Ectodermal cell (in vitro differentiated cells): Measurements from ENCODE around the gene MAP1LC3B. TPM values are rescaled to one million over a fixed set of nuclear protein-coding genes. Genes with fewer than 3 reads are reported as not detected.

Experiments used
- H3K27ac ChIP-seq: 2 replicates; pipeline ENCODE4 v1.7.0; 2013; ENCODE audit warnings: mild to moderate bottlenecking, low read depth, low read length; ENCODE audit not compliant: insufficient read depth, poor library complexity, severe bottlenecking
- H3K27me3 ChIP-seq: 2 replicates; pipeline ENCODE4 v1.7.0; 2013; ENCODE audit warnings: mild to moderate bottlenecking, low read length; ENCODE audit not compliant: insufficient read depth, control insufficient read depth, poor library complexity, severe bottlenecking
- H3K36me3 ChIP-seq: one replicate; pipeline ENCODE4 v1.7.0; 2013; ENCODE audit warnings: low read length; ENCODE audit not compliant: control insufficient read depth, insufficient read depth
- H3K4me1 ChIP-seq: one replicate; pipeline ENCODE4 v1.7.0; 2013; ENCODE audit warnings: low read length; ENCODE audit not compliant: control insufficient read depth, insufficient read depth
- H3K4me3 ChIP-seq: 2 replicates; pipeline ENCODE4 v1.7.0; 2013; ENCODE audit warnings: low read depth, low read length, control low read depth; ENCODE audit not compliant: insufficient read depth
- H3K9me3 ChIP-seq: 2 replicates; pipeline ENCODE4 v1.7.0; 2013; ENCODE audit warnings: mild to moderate bottlenecking, low read length, moderate library complexity; ENCODE audit not compliant: control insufficient read depth
- WGBS, 2 experiments: methylation state at CpG; one replicate each; pipeline ENCODE4 v1.1.7; 2013; ENCODE audit warnings: missing lambda C conversion rate in 2 of 2; 5-methylcytosine and 5-hydroxymethylcytosine counted together
- polyA plus RNA-seq, 4 experiments: library from polyadenylated mRNA; stranded (reverse); fragments of 50-300 nt; gene quantifications; one replicate each; pipeline ENCODE4 v1.2.3, GENCODE V29; 2013

MAP1LC3B gene
- 73.2 TPM for polyA plus RNA-seq (2013, experiment 1 of 4)
- 74.6 TPM for polyA plus RNA-seq (2013, experiment 2 of 4)
- polyA plus RNA-seq (2013, experiment 3 of 4): 61.9 TPM
- 66.8 TPM for polyA plus RNA-seq (2013, experiment 4 of 4)

DNA sequence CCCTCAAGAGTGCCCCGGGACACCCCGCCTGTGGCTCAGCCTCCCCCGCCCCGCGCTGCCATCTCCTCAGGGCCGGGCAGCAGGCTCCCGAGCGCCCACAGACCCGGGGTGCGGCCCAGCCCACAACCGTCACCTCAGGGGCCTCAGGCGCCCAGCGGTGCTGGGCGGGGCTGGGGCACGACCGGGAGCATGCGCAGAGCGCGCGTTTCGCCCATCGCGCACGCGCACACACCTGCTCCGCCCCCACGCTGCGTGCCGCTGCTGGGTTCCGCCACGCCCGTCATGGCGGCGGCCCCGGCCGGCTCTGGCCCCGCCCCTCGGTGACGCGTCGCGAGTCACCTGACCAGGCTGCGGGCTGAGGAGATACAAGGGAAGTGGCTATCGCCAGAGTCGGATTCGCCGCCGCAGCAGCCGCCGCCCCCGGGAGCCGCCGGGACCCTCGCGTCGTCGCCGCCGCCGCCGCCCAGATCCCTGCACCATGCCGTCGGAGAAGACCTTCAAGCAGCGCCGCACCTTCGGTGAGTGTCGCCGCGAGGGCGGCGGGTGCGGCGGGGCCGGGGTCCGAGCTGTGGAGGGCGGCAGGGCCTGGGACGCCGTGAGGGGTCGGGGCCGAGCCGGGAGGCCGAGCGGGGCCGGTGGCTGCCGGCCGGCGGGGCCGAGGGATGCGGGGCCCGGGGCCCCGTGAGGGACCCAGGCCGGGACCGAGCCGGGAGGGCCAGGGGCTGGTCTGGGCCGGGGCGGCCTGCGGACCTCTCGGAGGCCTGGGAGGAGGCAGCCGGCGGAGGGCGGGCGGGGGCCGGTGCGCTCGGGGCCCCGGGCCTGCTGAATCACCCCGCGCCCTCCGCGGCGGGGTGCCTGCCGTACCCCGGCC is at the start of gene MAP1LC3B:
Gene MAP1LC3B (plus strand): TSS at position 387 of the 871 bp plus-strand sequence. CDS start 92 bp downstream, at position 479.
- Histone ChIP-seq H3K9me3 (no peaks in the 10 kb centered on the region), H3K4me1 (peaks cover 14% of the 10 kb centered on the region), H3K36me3 (no peaks in the 10 kb centered on the region), H3K4me3 (peak within 1 kb of the TSS; percentile 83), H3K27ac (peak within 1 kb of the TSS; percentile 67), H3K27me3 (no peaks in the 10 kb centered on the region)
- WGBS, 2 experiments: 0% methylated on average over 113 of the region's 113 CpGs

DNA sequence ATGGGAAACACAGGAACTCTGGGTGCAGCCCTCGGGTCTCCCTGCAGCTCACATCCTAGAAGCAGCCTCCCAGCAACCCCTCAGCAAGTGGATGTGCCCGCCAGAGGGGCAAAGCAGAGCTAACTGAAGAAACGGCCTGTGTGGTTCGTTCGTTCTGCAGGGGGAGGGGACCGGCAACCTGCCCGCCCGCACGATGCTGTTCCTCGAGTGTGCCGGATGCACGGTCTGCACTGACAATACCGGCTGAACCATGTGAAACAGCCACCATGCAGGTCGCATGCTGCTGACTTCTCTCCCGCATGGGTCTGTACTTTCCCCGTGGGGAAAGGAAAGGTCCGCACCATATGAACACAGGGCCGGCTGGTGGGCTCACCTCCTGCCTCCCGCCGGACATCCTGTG is 49.6 kb upstream of the MAP1LC3B start:
- Histone ChIP-seq H3K27me3 (no peaks in the 10 kb centered on the region), H3K4me1 (peaks cover 26% of the 10 kb centered on the region), H3K36me3 (peaks cover 7% of the 10 kb centered on the region), H3K27ac (no peak overlapping the region), H3K4me3 (no peak overlapping the region), H3K9me3 (no peaks in the 10 kb centered on the region)
- 96 to 97% methylated on average over 20 of the region's 20 CpGs for WGBS, 2 experiments

DNA sequence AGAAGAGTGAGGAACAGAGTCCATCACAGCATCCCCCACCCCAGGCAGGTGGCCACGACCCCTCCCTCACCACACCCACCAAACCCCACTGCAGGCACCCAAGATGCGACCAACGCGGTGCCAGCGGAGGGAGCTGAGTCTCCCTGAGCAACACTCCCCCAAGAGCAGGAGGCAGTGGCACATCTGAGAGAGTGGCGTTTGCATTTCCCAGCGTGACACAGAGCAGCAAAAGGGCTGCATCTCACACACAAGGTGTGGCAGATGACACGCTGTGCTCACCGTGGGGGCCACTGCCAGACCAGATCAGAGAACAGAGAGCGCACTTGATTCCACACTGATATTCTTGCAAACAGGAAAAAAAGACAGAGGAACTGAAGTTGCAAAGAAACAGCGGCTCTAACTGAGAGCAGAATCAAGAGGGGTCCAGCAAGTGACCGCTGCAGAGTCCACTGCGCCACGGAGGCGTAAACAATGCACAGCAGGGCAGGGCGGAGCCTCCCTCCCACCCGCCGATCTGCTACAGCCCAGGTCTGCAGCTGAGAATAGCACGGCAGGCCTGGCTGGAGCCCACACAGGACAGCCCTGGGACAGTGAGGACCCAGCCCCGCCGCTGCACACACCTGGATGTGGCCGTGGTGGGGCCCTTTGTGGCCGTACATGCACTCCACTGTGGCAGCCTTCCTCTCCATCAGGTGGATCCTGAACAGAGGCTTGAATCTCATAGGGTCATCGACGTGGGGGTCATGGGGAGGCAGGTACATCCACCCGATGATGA is 49.0 kb upstream of the MAP1LC3B start:
- Histone ChIP-seq H3K27ac (no peak overlapping the region), H3K27me3 (no peaks in the 10 kb centered on the region), H3K9me3 (no peaks in the 10 kb centered on the region), H3K36me3 (peaks cover 7% of the 10 kb centered on the region), H3K4me3 (no peak overlapping the region), H3K4me1 (peaks cover 26% of the 10 kb centered on the region)
- WGBS, 2 experiments: 71 to 73% methylated on average over 26 of the region's 26 CpGs

DNA sequence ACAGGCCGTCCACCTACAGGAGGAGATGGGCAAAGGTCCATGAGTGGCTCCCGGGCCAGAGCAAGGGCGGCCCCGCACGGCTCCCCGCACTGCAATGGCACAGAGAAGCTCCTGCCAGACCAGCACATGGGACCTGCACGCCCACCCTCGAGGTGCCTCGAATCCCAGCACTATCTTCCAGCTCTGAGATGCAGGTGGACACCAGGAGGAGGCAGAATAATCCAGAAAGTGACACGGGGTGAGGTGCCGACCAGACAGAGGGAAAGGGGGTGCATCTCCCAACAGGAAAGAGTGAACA is 48.4 kb upstream of the MAP1LC3B start:
- H3K4me3 ChIP-seq: no peak overlapping the region
- no peaks in the 10 kb centered on the region for H3K27me3 ChIP-seq
- no peaks in the 10 kb centered on the region for H3K9me3 ChIP-seq
- 94 to 95% methylated on average over 11 of the region's 11 CpGs for WGBS, 2 experiments
- H3K27ac ChIP-seq: no peak overlapping the region
- peaks cover 26% of the 10 kb centered on the region for H3K4me1 ChIP-seq
- peaks cover 7% of the 10 kb centered on the region for H3K36me3 ChIP-seq

DNA sequence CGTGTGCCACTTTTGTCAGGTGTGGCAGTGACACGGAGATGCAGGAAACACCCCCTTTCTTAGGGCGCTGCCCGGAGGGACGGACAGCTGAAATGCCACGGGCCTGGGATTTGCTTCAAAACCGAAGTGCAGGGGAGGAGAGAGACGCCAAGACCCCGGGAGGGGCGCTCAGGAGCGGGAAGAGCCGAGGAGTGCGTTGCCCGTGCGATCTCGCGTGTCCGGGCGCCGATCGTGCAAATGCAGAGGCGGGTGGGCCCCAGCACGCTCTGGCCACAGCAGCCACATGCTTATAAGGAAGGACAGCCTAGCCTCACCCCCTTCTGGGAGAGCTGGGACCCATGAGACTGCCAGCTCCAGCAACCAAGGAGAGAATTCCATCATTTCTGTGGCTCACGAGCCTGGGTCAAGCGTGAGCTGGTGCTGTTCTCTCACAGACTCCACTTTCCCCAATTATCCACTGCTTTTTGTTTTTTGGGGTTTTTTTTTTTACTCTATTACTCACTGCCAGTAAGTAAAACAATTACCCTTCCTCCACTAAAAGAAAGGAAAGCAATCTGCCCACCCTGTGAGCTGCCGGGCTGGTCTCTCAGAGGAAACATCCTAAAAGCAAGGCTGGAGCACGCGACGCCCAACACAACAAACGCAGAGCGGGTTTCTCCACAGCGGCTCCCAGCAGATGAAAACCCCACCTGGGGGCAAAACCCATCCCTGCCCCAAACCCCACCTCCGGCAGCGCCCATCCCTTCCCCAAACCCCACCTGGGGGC is 47.8 kb upstream of the MAP1LC3B start:
- H3K4me3 ChIP-seq: no peak overlapping the region
- no peaks in the 10 kb centered on the region for H3K27me3 ChIP-seq
- H3K27ac ChIP-seq: no peak overlapping the region
- H3K4me1 ChIP-seq: peaks cover 26% of the 10 kb centered on the region
- 81 to 84% methylated on average over 34 of the region's 34 CpGs for WGBS, 2 experiments
- H3K9me3 ChIP-seq: no peaks in the 10 kb centered on the region
- peaks cover 5% of the 10 kb centered on the region for H3K36me3 ChIP-seq

DNA sequence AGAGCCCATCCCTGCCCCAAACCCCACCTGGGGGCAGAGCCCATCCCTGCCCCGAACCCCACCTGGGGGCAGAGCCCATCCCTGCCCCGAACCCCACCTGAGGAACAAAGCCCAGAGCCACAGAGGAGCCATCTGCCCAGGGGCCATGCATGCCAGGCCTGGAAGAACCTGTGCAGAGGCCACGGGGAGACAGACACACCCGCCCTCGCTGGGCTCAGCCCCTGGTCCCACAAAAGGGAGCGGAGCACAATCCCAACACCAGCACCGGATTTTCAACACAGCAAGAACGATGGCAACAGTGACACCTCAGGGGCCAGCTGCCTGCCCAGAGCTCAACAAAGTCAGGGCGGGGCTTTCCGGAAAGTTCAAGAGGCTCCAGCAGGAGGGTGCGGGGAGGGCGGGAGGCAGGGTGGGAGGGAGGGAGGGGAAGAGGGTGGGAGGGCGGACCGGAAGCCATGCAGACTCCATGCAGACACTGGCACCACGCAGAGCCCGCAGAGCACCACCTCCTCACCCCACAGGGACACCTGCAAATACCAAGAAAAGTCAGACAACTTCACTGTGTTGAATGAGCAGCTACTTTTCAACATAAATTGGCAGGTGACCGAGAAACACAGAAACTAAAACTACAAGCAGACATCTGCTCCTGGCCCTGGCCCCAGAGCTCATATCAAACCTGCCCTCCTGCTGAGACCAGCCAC is 47.1 kb upstream of the MAP1LC3B start:
- Histone ChIP-seq H3K27ac (peak overlapping the region; percentile 26), H3K9me3 (no peaks in the 10 kb centered on the region), H3K4me3 (no peak overlapping the region), H3K4me1 (peaks cover 26% of the 10 kb centered on the region), H3K36me3 (peaks cover 4% of the 10 kb centered on the region), H3K27me3 (no peaks in the 10 kb centered on the region)
- 57 to 59% methylated on average over 12 to 15 of the region's 17 CpGs for WGBS, 2 experiments

DNA sequence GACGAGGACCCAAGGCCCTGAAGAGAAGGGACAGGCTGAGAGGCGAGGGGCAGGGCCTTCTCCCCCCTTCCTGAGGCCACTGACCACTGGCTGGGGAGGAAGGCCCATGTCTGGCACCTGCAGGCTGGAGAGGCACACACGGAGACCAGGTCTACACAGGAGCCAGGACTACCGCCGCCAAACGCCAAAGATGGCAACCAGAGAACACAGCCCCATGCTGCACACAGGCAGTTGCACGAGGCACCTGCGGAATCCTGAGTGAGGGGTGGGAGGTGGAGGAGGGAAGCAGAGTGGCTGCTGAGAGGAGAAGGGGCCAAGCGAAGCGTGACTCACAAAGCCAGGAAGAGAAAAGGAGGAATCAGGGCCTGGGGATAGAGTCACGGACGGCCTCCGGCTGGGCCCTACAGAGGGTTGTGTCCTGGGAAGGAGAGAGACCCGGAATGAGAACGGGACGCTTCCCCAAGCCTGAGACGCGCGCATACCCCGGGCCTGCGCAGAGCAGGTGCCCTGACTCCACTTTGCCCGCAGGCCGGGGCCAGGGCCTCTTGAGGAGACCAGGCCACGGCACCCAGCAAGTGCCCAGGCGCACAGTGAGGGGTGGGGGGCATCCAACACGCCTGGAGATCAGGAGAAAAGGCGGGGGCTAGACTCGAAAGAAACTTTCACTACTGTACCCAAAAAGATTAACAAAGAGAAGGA is 46.3 kb upstream of the MAP1LC3B start:
- peaks cover 26% of the 10 kb centered on the region for H3K4me1 ChIP-seq
- no peaks in the 10 kb centered on the region for H3K27me3 ChIP-seq
- H3K4me3 ChIP-seq: no peak overlapping the region
- WGBS, 2 experiments: 84 to 86% methylated on average over 28 of the region's 28 CpGs
- no peaks in the 10 kb centered on the region for H3K9me3 ChIP-seq
- H3K36me3 ChIP-seq: peaks cover 4% of the 10 kb centered on the region
- peak overlapping the region; percentile 26 for H3K27ac ChIP-seq

DNA sequence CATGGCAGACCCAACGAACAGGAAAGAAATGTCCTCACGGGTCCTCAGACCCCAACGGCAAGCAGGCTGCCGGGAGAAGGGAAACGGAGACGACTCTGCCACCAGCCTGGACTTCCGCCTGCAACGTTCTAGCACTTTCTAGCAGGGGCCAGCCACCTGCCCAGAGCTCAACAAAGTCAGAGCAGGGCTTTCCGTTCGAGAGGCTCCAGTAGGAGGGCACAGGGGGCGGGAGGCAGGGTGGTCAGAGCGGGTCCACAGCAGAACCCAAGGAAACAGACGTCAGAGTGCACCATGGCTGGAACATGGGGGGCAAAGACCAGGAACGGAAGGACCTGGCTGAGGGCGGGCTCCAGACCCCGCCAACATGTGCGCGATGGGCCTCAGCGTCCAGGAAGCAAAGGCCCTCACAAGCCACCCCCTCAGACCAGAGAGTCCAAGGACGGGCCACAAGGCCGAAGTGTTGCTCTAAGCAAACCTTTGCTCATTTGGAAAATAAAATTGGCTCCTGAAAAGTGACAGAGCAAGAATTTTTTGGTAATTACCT is 45.5 kb upstream of the MAP1LC3B start:
- Histone ChIP-seq H3K4me3 (no peak overlapping the region), H3K9me3 (no peaks in the 10 kb centered on the region), H3K4me1 (peaks cover 26% of the 10 kb centered on the region), H3K27ac (no peak overlapping the region), H3K36me3 (peaks cover 4% of the 10 kb centered on the region), H3K27me3 (no peaks in the 10 kb centered on the region)
- WGBS, 2 experiments: 94 to 95% methylated on average over 21 of the region's 21 CpGs
